ENCODE data around the gene SMAD3.

DNA sequence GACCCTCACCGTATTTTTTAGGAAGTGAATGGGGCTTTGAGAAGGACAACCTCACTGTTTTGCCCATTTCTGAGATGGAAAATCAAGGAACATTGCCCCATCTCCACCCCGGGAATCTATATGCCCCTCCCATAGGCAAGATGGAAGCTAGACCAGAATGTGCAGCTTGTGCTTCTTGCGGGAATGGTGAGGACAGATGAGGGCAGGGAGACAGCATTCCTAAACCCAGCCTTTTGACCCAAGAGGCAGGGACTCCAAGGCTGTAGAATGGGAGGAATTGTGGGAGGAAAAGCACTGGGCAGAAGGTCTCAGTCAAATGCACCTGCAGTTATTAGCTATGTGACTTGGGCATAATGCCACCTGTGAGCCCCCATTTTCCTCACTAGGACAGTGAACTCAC, 66.9 kb downstream of the SMAD3 start:
- TF ChIP-seq, protein P1, sequence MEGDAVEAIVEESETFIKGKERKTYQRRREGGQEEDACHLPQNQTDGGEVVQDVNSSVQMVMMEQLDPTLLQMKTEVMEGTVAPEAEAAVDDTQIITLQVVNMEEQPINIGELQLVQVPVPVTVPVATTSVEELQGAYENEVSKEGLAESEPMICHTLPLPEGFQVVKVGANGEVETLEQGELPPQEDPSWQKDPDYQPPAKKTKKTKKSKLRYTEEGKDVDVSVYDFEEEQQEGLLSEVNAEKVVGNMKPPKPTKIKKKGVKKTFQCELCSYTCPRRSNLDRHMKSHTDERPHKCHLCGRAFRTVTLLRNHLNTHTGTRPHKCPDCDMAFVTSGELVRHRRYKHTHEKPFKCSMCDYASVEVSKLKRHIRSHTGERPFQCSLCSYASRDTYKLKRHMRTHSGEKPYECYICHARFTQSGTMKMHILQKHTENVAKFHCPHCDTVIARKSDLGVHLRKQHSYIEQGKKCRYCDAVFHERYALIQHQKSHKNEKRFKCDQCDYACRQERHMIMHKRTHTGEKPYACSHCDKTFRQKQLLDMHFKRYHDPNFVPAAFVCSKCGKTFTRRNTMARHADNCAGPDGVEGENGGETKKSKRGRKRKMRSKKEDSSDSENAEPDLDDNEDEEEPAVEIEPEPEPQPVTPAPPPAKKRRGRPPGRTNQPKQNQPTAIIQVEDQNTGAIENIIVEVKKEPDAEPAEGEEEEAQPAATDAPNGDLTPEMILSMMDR (IDR thresholded peaks at IDR 0.05) = no peak
- TF ChIP-seq EP300 (IDR thresholded peaks at IDR 0.05) (no peak), POLR2A (IDR thresholded peaks at IDR 0.05) (no peak), POLR2AphosphoS5 (IDR thresholded peaks at IDR 0.05) (no peak)

Measured in suprapubic skin (tissue), 4 donors.